Measurements from ENCODE around the gene SUMO3.

Gene SUMO3
- long read RNA-seq, donor 1, transcript SUMO3-201 (4 exons, 1,807 nt), result major isoform, 63 of 63 reads
- long read RNA-seq, donor 1, partial matches to known transcripts, result 0 of 63 reads
- long read RNA-seq, donor 1, other reads (novel, unspliced or antisense), result 0 of 63 reads
- long read RNA-seq, donor 2, transcript SUMO3-201 (4 exons, 1,807 nt), result major isoform, 33 of 33 reads
- long read RNA-seq, donor 2, partial matches to known transcripts, result 0 of 33 reads
- long read RNA-seq, donor 2, other reads (novel, unspliced or antisense), result 0 of 33 reads
- long read RNA-seq, donor 3, transcript SUMO3-201 (4 exons, 1,807 nt), result major isoform, 31 of 31 reads
- long read RNA-seq, donor 3, partial matches to known transcripts, result 0 of 31 reads
- long read RNA-seq, donor 3, other reads (novel, unspliced or antisense), result 0 of 31 reads
- long read RNA-seq, donor 4, transcript SUMO3-201 (4 exons, 1,807 nt), result major isoform, 47 of 70 reads
- long read RNA-seq, donor 4, partial matches to known transcripts, result 23 of 70 reads
- long read RNA-seq, donor 4, other reads (novel, unspliced or antisense), result 0 of 70 reads
- long read RNA-seq, donor 5, transcript SUMO3-201 (4 exons, 1,807 nt), result major isoform, 46 of 52 reads
- long read RNA-seq, donor 5, partial matches to known transcripts, result 5 of 52 reads
- long read RNA-seq, donor 5, other reads (novel, unspliced or antisense), result 0 of 52 reads
- long read RNA-seq, donor 6, transcript SUMO3-201 (4 exons, 1,807 nt), result major isoform, 56 of 57 reads
- long read RNA-seq, donor 6, partial matches to known transcripts, result 0 of 57 reads
- long read RNA-seq, donor 6, other reads (novel, unspliced or antisense), result 0 of 57 reads
- long read RNA-seq, donor 7, transcript SUMO3-201 (4 exons, 1,807 nt), result major isoform, 95 of 95 reads
- long read RNA-seq, donor 7, partial matches to known transcripts, result 0 of 95 reads
- long read RNA-seq, donor 7, other reads (novel, unspliced or antisense), result 0 of 95 reads
- long read RNA-seq, donor 8, transcript SUMO3-201 (4 exons, 1,807 nt), result major isoform, 42 of 42 reads
- long read RNA-seq, donor 8, partial matches to known transcripts, result 0 of 42 reads
- long read RNA-seq, donor 8, other reads (novel, unspliced or antisense), result 0 of 42 reads

- DNase-seq, result peak; percentile 92
Observed at GRCh38 chr21:44817914-44818639, at the start of gene SUMO3. TSS of gene SUMO3 (minus strand) at chr21:44818062. CDS start at chr21:44817968, 94 bp downstream.

DNA sequence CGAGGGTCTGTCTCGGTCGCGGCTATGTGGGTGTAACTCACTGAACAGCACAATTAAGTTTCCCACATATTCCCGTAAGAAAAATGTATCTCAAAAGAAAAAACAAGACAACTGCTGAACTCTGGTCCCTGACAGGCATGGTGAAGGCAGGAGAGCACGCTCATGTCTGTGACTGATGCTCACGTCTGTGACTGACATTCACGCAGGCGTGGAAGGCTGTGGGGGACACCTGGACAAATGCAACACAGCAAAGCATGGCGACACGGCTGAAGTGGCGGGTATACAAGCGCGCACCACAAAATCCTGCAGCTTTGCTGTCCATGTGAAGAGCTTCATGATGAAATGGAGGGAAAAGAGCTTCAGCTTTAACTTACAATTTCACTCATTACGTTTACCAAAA lies 49.6 kb upstream of the SUMO3 start:
- no peak for DNase-seq

GRCh38 chr21:44866780-44867179 lies 48.9 kb upstream of the SUMO3 start:
- DNase-seq, result no peak

- no peak for DNase-seq
Observed at GRCh38 chr21:44865561-44866280, 47.9 kb upstream of the SUMO3 start.

- no peak for DNase-seq
Observed at GRCh38 chr21:44862869-44863685, 45.2 kb upstream of the SUMO3 start.

DNA sequence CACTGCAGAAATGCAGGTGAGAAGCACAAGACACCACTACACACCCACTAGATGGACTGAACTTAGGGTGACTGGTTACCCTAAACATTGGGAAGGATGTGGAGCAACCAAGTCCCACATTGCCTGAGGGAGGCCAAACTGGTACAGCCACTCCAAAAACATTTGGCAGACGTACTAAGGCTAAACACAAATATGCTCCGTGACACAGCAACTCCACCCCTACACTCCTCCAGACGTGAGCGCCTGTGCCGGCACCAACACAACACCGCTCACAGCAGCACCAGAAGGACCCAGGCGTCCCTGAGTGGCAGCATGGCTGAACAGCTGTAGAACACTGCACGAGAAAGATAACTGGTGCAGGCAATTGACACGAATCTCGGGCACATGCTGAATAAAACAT lies 40.9 kb upstream of the SUMO3 start:
- no peak for DNase-seq

DNA sequence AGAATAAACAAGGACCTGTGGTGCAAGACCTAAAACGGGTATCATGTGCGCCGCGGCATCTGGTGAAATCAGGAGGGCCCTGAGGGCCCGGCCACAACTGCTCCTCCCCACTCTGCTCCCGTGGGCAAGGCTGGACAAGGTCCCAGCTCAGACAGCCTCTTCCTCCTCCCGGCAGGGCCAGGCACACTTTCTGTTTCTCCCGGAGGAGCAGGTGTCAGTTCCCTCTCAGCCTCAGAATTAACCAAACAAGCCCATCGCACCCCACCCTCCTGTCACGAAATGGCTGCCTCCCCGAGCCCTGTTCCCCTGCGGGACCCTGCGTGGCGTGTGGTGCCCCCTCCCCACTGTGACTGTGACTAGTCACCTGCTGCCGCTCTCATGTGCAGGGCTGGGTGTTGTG lies 40.4 kb upstream of the SUMO3 start:
- DNase-seq, result no peak

DNA sequence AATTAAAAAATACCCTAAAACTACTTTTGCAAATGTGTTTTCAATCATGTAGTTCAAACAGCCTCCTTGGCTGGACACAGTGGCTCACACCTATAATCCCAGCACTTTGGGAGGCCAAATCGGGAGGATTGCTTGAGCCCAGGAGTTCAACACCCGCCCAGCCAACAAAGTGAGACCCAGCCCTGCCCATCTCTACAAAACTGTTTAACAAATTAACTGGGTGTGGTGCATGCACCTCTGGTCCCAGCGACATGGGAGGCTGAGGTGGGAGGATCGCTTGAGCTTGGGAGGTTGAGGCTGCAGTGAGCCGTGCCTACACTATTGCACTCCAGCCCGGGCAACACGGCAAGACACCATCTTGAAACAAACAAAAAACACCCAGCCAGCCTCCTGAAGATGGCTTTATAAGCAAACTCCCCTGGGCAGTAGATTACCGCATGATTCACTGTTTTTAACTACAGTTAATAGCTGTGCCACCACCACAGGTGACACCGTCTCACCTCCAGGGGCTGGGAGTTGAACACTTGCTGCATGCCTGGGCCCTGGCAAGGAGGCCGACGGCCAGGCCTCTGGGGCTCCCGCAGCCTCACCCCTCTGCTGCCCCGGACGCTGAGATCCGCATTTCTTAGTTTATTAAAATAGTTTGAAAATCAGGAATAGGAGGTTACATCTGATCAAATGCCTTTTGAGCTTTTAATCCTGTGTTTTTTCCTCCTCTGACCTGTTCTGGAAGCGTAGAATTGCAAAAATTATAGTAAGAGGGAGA lies 39.4 kb upstream of the SUMO3 start:
- DNase-seq, result no peak

DNA sequence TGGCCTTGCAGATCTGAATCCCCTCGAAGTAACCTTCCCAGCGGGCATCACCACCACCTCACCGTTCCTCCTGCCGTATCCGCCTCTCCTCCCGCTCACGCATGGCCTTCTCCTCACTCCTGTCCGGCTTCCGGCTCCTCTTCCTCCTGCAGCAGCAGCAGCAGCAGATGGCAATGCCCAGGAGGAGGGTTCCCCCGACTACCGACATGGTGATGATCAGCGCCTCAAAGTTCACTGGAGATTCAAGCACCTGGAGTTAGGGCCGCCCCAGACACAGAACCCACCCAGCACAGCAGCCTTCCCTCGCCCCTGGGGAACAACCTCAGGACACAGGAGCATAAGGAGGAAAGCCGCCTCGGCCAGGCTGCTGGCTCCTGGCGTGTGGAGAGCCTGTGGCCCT lies 38.3 kb upstream of the SUMO3 start:
- DNase-seq, result no peak

DNA sequence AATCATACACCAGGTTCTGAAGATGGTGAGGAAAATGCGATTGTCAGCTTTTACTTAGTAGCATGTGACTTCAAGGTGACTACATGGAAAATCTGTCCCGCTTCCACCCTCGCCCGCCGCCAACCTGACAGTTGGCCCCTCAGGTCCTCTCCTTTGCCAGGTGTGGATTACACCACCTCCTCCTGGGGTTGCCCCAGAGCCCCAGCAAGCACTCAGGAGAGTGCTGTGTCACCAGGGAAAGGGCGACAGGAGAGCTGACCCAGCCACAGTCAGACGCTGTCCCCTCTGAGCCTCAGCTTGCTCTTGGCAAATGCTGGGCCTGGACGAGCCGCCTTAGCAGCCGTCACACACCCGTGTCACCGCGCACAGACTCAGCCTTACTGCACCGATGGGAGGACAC lies 37.7 kb upstream of the SUMO3 start:
- DNase-seq, result no peak

DNA sequence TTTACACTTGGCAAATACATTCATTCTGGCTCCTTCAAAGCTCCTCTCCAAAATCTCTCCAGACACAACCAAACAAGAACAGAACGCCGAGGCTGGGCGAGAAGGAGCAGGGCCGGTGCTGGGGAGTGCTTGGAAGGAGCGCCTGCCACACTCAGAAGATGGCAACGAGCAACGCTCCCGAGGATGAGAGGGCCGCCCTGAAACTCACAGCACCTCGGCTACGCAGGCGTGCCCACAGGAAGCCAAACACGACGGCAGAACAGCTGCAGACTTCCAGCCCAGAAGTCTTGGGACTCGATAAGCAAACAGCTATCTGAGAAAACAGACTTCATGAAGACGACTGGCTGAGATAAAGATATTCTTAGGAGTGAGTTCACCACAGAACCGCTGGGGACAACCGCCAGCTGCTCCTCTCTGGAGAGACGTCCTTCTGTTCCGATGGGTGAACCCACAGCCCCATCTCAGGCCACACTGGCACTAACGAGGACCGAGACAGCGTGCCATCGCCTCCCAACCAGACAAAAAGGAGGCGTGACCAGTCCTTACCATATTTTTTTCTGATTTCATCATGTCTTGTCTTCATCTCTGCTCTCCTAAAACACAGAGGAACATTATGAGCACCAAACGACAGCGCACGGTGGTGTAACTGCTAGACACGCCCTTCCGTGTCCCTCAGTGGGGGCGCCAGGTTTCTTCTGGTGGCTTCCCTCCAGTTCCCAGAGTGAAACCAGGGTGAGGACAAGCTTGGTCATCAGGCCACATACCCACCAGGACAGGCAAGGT lies 37.0 kb upstream of the SUMO3 start:
- no peak for DNase-seq

DNA sequence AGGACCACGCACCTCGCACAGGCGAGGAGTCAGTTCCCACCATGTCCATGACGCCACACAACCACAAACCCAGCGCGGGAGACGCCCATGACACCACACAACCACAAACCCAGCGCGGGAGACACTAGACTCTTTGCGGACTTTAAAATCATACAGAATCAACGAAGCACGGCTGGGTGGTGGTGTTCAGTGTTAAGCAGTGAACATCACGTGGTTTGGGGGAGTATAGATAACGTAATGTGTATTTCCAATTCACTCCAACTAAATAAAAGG lies 36.5 kb upstream of the SUMO3 start:
- no peak for DNase-seq

DNA sequence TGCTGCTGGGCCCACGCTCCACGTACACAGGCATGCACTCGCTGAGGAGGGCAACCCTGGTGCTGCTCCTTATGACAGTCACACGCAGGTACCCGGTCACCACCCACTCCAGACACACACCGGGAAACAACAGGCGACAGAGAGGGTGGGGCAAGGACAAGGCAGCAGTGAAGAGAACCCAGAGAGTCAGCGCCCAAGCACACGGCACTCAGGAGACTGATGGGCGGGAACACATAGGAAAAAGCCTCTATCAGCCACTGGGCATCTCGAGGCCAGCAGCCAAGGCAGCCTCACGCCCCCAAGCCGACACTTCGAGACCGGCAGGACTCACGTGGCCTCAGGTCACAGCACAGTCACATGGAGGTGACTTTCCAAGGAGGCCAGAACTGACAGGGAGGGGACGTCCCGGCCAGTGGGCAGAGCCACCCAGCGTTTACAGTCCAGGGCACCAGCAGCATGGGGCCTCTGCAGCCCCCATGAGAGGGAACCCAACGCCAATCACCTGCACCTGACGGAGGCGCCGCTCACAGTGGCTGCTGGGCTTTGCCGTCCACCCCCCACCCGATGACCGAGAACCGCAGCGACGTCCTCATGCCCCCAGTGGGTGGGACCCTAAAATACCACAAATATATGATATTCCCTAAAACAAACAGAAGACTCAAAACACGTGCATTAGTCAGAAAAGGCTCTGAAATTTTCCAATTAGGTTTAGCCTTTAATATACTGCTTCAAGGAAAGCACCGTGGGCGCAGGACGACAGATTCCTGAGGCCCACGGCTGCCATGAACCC lies 35.9 kb upstream of the SUMO3 start:
- DNase-seq, result no peak

- DNase-seq, result no peak
Observed at GRCh38 chr21:44850905-44851657, 33.2 kb upstream of the SUMO3 start.

GRCh38 chr21:44850208-44850800 lies 32.4 kb upstream of the SUMO3 start:
- no peak for DNase-seq

- DNase-seq, result no peak
Observed at GRCh38 chr21:44849616-44850130, 31.8 kb upstream of the SUMO3 start.

All from right kidney (tissue), 9 donors.